NOMO-1 treated with dmso at 0.1 percent for 144 hours (cell line): ENCODE measurements around the gene NMNAT3.

Experiments
- DNase-seq: peaks from one replicate; lab custom pipeline; 2025; ENCODE audit not compliant: unreplicated experiment; lab: John Stamatoyannopoulos, UW

The NMNAT3 gene

DNA sequence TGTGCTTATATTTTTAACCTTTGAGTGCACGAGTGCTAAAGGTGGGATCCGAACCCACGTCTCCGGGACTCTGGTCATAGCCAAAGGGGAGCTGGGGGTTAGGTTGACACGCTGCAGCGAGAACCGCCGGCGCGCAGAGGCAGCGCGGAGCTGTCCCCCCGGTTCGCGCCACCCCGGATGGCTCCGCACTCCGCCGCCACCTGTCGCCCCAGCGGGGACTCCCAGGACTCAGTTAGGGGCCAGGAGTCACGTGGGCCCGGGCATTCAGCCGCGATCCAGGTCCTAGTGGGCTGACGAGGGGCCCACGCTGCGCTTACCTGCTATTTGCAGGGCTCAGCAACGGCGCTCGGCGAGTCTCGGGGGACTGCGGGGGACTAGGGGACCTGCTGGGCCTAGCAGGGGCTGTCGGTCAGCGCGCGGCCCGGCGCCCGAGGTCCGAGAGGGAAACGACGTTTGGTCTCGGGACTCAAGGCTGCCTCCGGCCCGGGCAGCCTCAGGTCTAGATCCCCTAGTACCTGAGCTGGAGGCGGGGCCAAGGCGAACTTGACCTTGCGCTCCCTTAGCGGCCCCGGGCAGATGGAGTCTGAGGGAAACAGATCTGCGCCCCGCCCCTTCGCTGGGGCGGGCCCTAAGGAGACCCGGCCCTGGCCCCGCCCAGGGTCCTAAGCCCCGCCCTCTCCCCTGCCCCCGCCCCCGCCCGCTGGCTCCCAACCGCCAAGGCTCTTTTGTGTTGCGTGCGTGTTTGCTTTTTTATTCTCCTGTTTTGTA, at the start of gene NMNAT3:
Gene NMNAT3 (minus strand): TSS at position 585 of the 768 bp plus-strand sequence. CDS start 50,248 bp downstream, outside the sequence.
- peak; percentile 90 for DNase-seq

DNA sequence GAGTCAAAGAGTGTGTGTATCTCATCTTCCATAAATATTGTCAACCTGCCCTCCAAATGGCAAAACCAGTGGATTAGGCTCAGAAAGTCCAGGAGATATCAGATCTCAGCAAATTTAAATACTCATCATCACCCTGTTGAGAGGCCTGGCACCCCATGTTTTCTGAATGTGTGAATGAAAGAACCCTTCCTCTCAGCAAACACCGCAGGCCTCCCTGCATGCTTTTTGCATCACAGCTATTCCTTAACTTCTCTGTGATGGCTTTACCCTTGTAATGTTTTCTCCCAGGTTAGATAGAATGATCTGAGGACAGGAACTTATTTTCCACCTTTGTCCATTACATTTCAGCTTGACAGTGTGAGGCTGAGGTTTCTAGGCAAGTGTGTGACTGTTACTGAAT, 43.6 kb upstream of the NMNAT3 start:
- no peak for DNase-seq

DNA sequence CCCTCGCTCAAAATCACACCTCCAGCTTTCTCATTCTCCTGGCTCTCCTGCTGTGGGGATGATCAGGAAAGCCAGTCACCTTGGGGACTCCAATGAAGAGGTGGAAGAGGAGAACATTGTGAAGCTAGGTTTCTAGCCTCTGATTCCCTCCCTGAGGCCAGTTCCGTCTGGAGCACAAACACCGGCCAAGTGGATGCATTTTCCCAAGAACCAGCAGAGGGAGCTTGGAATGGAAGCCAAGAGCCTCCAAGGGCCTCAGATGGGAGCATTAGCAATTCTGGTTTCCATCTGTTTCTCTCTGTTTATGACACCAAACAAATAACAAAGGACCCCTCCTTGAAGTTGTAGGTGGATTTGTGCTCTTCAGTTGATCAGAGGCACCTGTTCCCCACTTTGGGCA, 40.6 kb upstream of the NMNAT3 start:
- DNase-seq = no peak

DNA sequence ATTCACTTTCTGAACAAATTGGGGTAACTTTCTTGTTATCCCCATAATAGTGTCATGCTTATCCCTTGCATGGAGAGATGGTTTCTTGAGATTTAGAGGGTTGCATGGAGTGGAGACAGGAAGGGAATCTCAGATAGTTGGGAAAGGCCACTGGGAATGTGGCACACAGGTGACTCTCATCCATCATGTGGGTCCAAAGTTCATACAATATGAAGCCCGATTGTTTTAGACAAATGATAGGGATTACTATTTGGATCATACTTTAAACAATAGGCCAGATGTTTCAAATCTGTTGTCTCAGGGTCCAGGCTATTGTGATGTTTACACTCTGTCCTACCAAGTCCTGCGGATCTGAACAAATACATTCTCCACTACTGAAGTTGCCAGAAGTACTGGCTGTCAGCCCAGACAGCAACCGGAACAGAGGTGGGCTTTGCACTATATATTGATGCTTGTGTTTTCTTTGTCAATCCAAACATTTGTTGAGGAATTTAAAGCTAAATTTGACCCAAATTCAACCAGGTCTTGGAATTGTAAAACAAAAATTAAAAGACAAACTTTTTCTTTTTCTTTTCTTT, 39.2 kb upstream of the NMNAT3 start:
- no peak for DNase-seq

DNA sequence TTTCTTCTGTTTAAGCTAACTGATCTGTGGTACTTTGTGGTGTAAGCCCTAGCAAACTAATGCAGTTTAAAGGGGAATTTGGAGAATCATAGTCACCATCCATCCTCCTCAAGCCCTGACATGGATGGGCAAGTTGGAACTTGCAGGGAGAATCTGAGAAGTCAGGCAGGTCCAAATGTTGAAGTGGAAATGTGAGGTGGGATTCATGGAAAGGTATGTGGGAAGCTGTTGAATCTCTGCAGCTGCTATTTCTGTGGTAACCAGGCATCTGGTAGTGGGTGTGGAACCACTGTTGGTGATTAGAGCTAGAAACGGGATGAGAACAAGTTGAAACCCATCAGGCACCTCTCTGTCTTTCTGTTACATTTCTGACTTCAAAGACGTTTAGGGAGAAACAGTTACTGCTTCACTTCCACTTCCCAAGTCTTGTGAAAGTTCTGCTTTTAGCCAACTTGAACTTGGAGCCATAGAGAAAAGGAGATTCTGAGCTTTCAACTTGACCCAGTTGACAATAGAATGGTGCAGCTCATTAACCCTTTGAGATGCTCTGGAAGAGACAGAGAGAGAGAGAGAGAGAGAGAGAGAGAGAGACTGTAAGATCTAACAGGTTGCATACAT, 38.1 kb upstream of the NMNAT3 start:
- peak; percentile 70 for DNase-seq

DNA sequence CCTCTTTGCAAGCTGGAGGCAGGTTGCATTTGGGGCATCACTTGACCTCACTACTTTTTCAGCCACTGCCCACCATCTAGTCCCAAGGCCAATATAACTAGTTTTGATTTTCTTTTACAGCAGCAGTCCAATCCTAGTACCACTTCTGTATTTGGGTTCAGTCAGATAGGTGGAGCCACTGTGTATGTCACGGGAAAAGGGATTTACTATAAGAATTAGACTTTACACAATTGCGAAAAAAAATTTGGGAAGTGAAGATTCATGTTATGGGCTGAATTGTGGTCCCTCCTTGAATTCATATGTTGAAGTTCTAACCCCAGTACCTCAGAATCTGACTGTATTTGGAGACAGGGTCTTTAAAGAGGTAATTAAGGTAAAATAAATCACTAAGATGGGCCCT, 37.4 kb upstream of the NMNAT3 start:
- peak; percentile 24 for DNase-seq

DNA sequence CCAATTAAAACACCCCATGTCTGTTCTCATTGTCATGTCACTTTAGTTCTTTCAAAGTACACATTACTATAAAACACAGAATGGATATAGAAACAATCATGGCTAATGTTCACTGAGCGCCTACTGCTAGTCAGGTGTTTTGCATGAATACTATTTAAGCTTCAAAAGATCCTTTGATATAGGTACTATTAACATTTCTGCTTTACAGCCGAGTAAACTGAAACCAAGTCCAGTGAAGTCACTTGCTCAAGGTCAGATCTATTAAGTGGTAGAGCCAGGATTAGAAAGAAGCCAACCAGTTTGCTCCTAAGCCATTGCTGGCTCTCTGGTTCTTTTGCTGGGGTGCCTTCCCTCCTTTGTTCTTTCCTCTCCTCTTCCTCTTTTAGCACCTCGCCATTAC, 32.4 kb upstream of the NMNAT3 start:
- no peak for DNase-seq

DNA sequence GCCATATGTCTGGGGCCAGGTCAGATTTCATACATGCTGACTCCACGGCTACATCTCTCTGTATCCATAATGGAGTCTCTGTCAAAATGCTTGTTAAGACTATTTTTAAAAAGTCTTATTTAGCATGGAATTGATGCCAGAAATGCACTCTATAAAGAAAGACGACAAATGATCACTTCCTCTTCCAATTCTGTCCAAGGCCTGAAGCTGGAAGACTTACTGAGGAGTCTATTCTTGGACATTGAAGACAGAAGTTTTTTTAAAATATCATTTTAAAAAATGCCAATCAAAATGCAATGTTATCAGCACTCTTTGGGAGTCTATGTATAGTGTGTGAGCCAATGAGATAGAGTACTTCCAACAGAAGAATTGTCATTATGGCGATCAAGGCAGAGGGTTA, 27.9 kb upstream of the NMNAT3 start:
- no peak for DNase-seq

DNA sequence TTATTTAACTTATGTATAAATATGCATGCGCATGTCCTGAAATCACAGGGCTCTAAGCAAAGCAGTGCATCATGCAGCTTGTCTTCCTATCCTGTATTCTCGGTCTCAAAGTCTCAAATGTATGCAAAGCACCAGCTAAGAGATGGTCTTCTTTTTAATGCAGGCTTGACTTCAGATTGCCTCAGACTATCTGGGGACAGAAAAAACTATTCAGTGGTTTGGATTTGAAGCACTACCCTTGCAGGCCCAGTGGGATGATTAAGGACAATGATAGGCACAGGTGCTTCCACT, 18.5 kb upstream of the NMNAT3 start:
- DNase-seq = no peak

DNA sequence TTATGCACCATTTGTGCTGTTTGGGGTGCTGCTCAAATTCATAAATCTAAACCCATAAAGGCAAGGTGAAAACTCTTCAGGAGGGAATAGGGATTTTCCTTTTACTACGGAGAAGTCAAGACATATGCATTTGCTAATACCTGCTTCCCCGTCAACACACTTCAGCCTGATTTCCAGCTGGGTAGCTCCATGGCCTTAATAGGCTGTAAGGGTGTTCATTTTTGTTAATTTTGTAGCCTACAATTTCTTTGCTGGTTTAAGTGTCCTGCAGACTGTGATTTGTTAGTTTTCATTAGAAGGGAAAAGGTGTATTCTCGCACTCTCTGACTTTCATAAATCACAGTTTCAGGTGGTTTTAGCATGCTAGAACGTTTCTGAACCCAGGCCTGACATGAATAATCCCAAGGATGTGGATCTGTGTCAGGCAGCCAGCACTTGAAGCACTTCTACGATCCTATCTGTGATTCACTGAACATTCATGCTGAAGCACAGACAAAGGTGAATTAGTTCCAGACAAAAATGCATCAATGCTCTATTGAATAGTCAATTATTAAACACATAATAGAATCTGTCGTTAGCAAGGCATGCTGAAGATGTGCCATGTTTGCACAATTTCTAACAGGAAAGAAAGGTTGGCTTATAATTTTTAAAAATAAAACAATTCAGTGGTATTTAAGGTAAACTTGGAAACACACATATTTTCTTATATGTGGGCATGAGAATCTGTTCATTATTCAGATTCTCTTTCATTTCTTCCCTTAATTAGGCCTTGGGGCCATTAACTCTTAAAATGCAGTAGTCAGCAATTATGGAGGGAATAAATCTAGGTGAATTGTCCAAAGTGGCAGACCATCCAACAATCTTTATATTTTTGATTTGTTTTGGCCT, 17.9 kb upstream of the NMNAT3 start:
- no peak for DNase-seq

DNA sequence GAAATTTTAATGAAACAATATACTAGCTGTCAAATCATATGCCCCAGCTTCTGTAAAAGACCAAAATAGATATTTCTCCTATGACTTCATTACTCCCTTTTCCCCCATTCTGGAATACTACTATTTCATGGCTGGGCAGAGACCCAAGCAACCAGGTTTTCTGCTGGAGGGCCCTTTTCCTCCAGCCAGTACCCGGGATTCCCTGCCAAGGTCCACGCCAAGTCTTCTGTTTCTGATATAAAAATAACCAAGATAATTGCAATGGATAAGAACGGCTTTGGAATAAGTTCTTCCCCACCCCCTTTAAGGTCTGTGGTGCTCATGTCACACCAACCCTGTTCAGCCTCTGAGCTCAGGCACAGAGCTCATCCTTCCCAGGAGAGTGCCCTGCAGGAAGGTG, 17.2 kb upstream of the NMNAT3 start:
- no peak for DNase-seq

DNA sequence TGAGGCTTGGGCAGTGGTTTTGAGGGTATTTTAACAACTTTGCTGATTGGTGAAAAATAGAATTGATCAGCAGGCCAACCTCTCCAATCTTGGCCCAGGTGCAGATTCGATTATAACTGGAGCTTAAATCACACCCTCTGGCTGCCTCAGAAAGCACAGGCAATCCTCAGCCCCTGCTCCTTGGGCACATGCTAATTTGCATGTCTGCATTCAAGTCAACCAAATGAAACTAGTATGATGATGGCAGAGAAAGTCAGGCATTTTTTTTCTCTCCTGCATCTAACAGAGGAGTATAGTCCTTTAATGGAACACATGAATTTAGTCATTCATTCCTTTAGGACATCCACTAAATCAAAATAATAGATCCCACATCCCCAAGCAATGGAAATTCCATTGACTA, 16.8 kb upstream of the NMNAT3 start:
- no peak for DNase-seq

DNA sequence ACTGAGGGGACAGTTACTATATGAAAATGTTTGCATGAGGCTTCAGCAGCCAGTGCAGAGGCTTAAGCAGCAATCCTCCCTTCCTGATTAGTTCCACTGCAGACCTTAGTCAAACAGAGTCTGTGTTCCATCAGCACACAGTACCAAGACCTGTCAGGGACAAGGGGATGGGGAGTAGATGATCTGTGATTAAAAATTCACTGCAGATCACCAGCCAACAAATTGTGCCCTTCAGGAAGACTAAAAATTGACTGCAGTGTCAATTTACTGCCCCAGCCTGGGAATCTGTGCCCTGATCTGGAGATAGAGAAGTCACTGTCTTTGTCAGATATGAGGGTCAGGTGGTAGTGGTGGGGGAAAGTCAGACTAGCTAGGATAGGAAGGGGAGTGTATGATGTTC, 13.8 kb upstream of the NMNAT3 start:
- no peak for DNase-seq

DNA sequence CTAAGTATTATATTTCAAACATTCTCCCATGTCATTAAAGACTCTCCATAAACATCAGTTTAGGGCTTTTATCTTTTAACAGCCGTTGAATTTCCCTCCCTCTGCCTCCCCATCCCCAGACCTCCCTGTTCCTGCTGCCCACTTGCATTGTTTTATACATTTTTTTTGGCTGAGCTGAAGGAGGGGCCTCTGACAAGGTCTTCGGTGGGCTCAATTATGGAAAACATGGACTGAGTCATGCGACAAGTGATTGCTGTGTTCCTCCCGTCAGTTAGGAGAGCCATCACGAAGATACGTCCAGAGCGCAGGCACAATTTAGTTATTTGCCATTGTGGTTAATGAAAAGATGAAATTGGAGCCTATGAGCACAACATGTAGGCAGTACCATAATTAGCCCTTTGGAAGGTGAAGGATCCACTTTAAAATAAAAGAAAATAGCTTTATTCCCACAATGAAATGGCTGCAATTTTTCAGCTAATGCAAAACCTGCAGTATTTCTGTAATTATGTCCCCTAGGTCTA, 12.0 kb upstream of the NMNAT3 start:
- DNase-seq = no peak

DNA sequence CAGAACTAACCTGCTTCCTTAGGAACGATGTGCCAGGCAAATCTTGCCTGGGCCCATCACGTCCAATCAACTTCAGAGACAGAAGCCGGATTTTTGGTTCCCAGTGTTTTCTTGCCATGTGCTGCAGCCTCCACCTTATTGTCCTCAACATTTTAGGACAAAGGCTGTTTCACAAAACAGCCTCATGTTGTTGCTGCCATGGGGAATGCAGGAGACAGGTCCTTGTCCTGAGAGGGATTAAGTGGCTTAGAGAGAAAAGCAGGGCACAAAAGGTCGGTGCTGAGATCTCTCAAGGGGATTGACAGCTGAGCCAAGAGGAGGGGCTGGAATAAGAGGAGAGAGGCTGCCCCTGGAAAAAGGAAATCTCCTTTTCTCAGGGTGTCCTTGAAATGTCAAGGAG, 11.3 kb upstream of the NMNAT3 start:
- no peak for DNase-seq

DNA sequence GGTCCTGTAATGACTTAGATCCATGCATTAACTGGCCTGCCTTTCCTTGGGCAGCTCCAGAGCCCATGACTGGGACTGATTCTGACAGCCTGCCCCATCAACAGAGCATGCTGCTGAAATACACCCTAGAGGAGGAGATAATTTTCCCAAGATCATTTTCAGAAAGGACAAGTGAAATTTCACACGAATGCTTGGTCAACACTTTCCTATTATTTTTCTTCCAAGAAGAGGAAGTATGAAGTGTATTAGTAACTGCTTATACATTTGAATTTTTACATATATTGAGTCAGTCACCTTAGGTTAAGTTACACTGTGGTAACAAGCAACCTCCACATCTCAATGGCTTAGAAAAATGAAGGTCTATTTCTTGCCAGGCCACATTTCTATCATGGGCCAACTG, 9.7 kb upstream of the NMNAT3 start:
- no peak for DNase-seq

DNA sequence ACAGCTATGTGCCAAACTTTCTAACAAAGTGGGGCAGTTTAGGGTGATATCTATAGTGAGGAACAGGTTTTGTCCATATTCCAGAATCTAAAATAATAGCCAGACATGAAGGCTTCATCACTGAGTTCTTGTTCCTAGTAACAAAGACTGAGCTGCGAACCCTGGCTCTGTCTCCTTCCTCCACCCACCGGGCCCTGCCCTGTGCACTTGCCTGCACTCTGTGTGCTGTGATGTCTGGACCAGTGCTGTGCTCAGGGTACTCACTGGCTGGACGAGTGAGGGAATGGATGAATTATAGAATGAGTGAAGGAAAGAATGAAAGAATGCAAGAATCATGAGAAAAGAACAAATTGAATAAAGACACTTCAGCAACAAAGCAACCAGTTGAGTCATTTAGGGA, 8.9 kb upstream of the NMNAT3 start:
- no peak for DNase-seq

DNA sequence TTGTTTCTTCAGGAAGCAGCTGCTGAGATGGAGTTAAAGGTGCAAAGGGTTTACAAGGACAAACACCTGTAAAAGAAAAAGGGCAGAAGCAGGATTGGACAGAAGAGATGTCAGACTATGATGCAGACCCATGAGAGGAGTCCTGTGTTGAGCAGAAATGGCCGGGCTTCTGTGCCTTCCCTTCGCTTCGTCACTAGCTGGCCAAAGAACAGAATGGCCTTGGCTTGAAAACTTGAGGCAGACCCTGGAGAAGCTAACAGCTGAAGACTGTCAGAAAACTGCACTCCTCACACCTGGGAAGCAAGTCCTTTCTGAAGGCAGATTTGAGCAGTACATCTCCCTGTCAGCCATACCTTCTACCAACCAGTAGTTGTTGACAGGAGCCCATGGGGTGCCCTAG, 8.4 kb upstream of the NMNAT3 start:
- no peak for DNase-seq

DNA sequence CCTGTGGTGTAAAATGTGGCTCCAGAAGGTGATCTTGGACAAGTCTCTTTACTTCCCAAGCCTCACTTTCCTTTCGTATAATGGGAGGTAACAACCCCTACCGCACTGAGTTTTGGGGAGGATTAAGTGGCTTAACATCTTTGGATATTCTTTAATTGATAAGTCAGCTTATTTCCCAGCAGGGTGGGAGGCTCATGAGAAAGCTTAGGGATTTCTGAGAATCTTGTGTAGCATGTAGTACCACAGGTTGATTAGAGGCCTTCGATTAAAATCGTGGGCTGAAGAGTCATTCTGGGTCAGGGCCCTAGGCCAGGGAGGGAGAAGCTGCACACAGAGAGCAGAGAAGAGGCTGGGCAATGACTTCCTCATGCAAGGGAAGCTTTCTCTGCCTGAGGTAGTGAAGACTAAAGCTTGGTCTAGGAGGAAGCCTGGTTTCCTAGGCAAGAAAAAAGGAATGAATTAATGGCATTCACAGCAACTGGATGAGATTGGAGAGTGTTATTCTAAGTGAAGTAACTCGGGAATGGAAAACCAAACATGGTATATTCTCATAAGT, 1.5 kb upstream of the NMNAT3 start:
- DNase-seq = peak; percentile 32

DNA sequence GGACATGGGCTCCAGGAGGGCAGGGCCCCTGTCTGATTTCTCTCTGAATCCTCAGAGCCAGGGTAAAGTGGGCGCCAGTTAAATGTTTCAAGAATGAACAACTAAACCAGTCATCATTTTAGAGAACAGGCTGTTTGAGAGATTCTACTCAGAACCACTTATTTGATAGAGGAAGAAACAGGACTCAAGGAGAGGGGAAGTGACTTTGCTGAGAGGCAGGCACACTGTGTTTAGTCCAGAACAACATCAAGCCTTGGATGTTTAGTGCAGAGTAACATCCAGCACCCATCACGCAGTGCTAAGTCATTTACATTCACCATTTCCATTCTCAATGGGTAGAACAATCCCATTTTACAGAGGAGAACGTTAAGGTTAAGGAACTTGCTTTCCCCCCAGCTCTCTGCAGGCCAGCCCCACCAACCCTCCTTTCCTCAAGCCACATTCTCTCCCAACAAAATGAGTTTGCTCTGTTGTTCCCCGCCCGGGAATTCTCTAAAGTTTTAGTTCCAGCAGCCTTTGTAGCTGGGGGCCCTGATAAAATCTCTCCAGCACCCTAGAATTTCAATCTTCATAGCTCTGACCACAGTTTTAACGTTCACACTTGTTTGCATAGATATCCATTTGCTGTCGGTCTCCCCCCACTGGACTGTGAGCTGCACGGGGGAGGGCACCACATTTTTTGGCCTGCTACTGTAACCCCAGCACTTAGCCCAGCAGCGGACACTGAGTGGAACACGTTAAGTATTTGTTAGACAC, 962 bp downstream of the NMNAT3 start:
- DNase-seq = peak; percentile 52
